GM20431 (cell line): ENCODE results near the gene ADCY9.

Experiments used
- in situ Hi-C: fragments of 300-500 bp; cut with MseI, MboI; formaldehyde crosslinking; loops from one replicate; pipeline ENCODE4 v1.15.0; 2020; ENCODE audit warnings: low sequenced_read_pairs; ENCODE audit not compliant: unreplicated experiment

The ADCY9 gene

GRCh38 chr16:4010225-4011158 lies 105.8 kb downstream of the ADCY9 start:
- in situ Hi-C loops, result no loop called here

DNA sequence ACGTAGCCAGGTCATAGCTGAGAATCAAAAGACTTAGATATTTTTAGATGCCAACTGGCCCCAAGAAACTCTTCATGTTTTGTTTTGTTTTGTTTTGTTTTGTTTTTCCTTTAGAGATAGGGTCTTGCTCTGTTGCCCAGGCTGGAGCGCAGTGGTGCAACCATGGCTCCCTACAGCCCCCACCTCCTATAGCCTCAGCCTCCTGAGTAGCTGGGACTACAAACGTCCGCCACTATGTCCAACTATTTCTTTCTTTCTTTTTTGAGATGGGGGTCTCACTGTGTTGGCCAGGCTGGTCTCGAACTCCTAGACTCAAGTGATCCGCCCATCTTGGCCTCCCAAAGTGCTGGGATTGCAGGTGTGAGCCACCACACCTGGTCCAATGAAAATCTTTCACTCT lies 107.1 kb downstream of the ADCY9 start:
- in situ Hi-C loops, result no loop called here

- in situ Hi-C loops, result no loop called here
Measured at GRCh38 chr16:4008116-4008515, 108.1 kb downstream of the ADCY9 start.

DNA sequence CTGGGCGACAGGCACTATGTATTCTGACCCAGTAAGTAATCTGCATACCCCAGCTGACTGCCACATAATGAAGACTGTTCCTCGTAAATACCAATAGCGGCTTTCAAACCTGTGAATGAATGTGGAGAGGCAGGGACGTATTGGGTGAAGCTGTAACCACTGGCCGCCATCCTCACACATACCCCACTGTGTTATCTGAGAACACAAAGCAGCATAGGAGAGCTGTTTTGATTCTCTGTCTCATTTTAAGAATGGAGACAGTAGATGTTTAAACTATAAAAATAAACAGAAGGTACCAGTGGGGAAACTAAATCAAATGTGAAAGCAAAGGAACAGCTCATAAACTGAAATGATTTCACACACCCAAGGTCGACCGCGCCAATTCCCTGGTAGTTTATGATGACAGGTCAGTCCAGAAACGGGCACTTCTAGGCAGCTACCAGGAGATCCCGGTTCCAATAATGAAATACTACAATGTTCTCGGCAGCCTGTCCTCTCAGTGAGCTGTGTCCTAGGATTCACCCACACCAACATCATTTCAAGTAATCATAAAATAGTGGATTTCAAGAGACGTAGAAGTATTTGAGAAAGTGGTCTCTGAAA lies 109.7 kb downstream of the ADCY9 start:
- in situ Hi-C loops, result no loop called here

DNA sequence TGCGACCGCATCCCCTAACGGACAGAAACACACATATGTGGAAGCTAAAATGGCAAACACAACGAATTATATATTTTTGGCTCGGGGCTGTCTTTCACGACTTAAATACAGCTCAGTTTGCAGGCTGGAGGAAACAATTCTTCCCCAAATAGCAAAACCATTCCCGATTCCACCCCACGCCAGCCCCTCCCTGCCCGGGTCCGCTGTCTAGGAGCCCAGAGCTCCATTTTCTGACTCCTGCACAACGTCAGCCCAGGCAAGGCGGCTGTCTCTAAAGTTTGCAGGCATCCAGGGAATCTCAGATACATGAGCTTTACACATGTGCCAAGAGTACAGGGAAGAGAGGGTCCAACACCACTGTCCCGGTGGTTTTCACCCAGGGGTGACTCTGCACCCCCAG lies 110.5 kb downstream of the ADCY9 start:
- in situ Hi-C loops, result no loop called here

DNA sequence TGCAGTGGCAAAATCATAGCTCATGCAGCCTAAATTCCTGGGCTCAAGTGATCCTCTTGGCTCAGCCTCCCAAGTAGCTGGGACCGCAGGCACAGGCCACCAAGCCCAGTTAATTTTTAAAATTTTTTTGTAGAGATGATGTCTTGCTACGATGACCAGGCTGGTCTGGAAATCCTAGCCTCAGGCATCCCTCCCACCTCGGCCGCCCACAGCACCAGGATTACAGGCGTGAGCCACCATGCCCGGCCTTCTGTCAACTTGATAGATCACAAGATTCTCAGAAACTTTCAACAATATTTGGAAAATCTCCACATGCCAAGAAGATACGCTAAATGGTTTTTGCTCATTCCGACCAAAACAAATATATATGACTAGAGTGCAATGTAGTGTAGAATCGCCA lies 111.0 kb downstream of the ADCY9 start:
- in situ Hi-C loops, result no loop called here

DNA sequence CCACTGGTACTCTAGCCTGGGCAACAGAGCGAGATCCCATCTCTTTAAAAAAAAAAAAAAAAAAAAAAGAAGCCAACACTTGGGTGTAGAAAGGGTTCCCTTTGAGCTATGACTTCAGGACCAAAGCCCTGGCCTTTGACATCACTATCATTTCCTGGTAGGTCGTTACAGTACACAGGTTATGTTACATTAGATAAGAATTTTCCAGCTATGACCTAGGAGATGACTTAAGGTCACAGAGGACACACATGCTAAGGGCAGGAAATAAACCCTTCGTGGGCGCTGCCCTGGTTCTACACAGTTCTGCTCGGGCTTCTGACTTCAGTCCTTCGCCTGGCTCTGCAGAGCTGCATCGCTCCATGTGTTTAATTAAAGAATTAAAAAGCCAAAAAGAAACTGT lies 112.0 kb downstream of the ADCY9 start:
- in situ Hi-C loops, result no loop called here

- in situ Hi-C loops, result no loop called here
Measured at GRCh38 chr16:4003576-4003975, 112.7 kb downstream of the ADCY9 start.

DNA sequence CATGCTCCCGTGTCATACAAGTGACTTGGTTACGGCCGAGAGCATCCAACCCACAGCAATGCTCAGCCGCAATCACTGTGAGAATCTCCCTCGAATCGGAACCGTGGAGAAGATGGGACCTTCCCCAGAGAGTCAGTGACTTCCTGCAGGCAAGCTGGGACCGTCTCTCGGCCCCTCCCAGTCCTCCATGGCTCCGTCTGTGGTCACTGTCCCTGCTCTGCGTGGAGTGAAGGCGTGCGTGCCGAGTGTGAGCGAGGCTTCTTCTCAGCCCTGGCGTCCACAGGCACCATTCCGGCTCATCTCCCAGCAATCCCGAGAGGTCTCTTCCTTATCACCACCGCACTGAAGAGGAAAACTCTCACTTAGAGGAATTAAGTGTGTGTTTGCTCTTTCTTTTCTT lies 113.1 kb downstream of the ADCY9 start:
- in situ Hi-C loops, result no loop called here

GRCh38 chr16:4002121-4002520 lies 114.1 kb downstream of the ADCY9 start:
- in situ Hi-C loops, result no loop called here

- in situ Hi-C loops, result no loop called here
Measured at GRCh38 chr16:3999479-4000325, 116.5 kb downstream of the ADCY9 start.

DNA sequence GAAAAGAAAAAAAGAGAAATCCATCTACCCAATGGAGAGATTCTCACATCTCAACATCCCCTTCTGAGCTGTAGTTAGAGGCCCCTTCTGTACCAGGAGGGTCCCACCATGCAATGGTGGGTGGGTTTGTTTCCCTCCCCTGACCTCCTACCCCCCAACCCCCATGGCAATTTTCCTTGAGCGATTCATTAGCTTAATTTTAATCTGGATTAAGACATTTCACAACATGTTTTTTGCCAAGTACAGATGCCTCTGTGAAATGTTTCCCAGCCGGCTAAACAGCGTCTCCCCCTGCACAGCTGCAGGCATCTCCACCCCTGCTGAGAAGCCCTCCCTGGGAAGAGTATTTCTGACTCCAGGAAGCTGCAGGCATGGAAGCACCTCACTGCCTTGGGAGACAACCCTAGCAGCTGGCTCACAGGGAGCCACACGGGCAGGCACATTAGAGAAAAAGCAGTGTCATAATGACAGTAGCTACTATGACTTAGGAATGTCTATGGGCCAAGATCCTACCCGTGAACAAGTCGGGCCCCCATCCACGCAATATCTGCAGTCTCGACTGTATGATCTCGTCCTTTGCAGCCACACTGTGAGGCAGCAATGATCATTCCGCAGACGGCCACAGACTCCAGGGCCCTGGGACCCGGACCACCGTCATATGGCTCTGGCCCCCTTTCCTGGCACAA lies 117.3 kb downstream of the ADCY9 start:
- in situ Hi-C loops, result no loop called here

- in situ Hi-C loops, result no loop called here
Measured at GRCh38 chr16:3997231-3997841, 118.9 kb downstream of the ADCY9 start.

DNA sequence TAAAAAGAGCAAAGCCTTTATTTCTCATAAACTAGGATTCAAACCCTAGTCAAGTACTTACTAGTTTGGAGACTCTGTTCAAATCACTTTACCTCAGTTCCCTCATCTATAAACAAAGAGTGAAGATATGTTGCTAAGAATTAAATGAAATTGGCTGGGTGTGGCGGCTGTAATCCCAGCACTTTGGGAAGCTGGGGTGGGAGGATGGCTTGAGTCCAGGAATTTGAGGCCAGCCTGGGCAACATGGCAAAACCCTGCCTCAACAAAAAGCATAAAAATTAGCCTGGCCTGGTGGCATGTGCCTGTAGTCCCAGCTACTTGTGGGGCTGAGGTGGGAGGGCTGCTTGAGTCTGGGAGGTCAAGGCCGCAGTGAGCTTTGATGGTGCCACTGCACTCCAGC lies 121.2 kb downstream of the ADCY9 start:
- in situ Hi-C loops, result no loop called here

- in situ Hi-C loops, result no loop called here
Measured at GRCh38 chr16:3993052-3993785, 123.0 kb downstream of the ADCY9 start.

DNA sequence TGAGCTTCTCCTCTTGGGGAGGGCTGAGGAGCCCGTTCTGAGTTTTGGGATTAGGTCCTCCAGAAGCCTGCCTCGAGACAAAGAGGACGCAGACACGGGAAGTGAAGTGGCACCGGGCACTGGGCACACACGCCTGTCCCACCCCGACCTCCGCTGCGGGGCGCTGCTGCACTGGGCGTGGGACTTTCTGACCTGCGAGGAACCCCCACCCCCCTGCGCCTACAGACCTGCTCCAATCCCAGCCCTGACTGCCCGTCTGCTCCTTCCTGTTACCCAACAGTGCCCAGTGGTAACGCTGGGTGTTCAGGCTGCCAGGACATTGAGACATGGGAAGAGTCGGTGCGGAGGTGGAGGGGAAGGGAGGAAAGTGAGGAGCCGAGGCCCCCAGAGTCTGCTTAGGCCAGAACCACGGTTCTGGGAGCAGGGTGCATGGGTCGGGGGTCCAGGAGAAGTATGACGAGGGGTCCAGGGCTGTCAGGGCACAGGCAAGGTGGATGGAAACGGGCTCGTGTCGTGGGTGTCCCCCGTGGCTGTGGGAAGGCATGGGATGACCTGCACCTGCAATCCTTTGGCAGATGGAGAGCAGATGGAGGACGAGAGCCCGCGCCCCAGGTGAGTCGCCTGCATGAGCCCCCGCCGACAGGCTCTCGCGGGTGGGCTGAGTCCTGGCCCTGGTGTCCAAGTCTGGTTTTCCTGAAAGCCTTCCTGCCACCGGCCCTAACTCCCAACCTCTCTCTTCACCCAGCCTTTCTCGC lies 123.8 kb downstream of the ADCY9 start:
- in situ Hi-C loops, result no loop called here

- in situ Hi-C loops, result no loop called here
Measured at GRCh38 chr16:3988824-3989223, 127.4 kb downstream of the ADCY9 start.

DNA sequence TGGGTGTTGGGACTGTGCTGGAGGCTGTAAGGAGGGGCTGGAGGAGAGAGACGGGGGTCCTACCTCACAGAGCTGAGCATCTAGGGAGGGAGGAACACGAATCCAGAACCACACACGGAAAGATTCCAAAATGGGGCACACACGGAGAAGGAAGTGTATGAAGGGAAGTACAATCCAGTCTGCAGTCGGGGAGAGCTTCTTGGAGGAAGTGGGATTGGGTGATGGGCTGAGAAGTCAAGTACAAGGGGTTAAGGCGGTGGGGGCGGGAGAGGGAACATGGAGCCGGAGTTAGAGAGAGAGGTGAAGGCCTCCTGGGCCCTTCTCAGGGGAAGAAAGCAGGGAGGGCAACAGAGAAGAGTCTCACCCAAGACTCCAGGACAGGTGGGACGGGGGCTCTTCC lies 128.2 kb downstream of the ADCY9 start:
- in situ Hi-C loops, result no loop called here
